Thyroid gland (tissue), 4 donors: ENCODE results near the gene GDI2.

Experiments used
- POLR2A ChIP-seq, 2 donors: fragments of 450-650 bp; IDR thresholded peaks; one replicate each; pipeline ENCODE4 v1.6.1; 2017; ENCODE audit warnings: antibody characterized with exemption in 2 of 2, mild to moderate bottlenecking in 2 of 2, moderate library complexity in 1 of 2
- TF ChIP-seq, protein P1 (sequence below), 6 experiments: fragments of 200-600 bp in 3 of 6; fragments of 450-650 bp in 3 of 6; sonication (generic) in 3 of 6; IDR thresholded peaks; one replicate each; pipeline ENCODE4 v1.5.1; 2016 to 2019; ENCODE audit warnings: antibody characterized with exemption in 6 of 6, mild to moderate bottlenecking in 2 of 6, inconsistent platforms in 1 of 6, moderate library complexity in 1 of 6

DNA sequence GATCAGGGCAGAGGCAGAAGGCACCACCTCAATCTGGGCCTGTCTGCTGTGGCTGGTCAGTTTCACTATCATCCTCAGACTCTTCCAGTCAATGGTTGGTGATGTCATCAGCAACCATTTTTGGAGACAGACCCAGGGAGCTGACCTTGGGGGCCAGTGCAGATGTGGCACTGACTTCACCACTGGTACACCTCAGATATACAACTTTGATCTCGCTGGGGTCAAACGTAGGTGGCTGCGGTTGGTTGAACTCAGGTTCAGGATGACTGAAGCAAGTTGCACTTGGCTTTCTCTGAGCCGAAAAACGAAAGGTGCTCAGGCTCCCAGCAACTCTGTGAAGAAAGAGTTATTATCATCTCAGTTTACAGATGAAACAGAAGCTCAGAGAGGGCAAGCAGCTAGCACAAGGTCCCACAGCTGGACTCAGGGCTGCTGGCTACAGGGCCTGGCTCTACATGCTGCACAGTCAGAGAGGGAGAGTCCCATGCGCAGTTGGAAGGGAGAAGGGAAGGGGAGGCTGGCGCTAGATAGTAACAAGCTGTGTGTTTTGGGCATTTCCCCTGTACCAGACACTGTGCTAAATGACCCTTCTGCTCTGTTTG is 49.2 kb upstream of the GDI2 start:
- TF ChIP-seq, protein P1, sequence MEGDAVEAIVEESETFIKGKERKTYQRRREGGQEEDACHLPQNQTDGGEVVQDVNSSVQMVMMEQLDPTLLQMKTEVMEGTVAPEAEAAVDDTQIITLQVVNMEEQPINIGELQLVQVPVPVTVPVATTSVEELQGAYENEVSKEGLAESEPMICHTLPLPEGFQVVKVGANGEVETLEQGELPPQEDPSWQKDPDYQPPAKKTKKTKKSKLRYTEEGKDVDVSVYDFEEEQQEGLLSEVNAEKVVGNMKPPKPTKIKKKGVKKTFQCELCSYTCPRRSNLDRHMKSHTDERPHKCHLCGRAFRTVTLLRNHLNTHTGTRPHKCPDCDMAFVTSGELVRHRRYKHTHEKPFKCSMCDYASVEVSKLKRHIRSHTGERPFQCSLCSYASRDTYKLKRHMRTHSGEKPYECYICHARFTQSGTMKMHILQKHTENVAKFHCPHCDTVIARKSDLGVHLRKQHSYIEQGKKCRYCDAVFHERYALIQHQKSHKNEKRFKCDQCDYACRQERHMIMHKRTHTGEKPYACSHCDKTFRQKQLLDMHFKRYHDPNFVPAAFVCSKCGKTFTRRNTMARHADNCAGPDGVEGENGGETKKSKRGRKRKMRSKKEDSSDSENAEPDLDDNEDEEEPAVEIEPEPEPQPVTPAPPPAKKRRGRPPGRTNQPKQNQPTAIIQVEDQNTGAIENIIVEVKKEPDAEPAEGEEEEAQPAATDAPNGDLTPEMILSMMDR (IDR thresholded peaks at IDR 0.05), result no peak
- no peak for TF ChIP-seq POLR2A (IDR thresholded peaks at IDR 0.05)
